Lung (tissue), 12 donors: Measurements from ENCODE around the gene POPDC2. TPM values are rescaled to one million over a fixed set of nuclear protein-coding genes. Genes with fewer than 3 reads are reported as not detected.

Source experiments
- ATAC-seq: fragments of 200-7000 bp; cut with Tn5 transposase; one replicate; pipeline ENCODE4 v1.9.1; 2020; ENCODE audit warnings: moderate number of reproducible peaks; ENCODE audit not compliant: insufficient read depth, low FRiP score
- DNase-seq, 3 donors: peaks; one replicate each; pipeline ENCODE4 v3.0.0-alpha.2; 2013 to 2017
- H3K27ac ChIP-seq, 2 donors: one replicate each; pipeline ENCODE4 v1.5.1; 2013; ENCODE audit warnings: mild to moderate bottlenecking in 2 of 2, moderate library complexity in 2 of 2, control low read depth in 1 of 2, inconsistent platforms in 1 of 2, low read depth in 1 of 2, low read length in 1 of 2
- H3K27me3 ChIP-seq, 3 donors: one replicate each; pipeline ENCODE4 v1.5.1; 2013; ENCODE audit warnings: low read length in 2 of 3; ENCODE audit not compliant: control insufficient read depth in 3 of 3, insufficient read depth in 3 of 3
- H3K36me3 ChIP-seq, 4 donors: one replicate each; pipeline ENCODE4 v1.5.1; 2013; ENCODE audit warnings: low read length in 4 of 4, mild to moderate bottlenecking in 1 of 4, moderate library complexity in 1 of 4; ENCODE audit not compliant: control insufficient read depth in 4 of 4, insufficient read depth in 4 of 4
- H3K4me1 ChIP-seq, 5 donors: one replicate each; pipeline ENCODE4 v1.5.1; 2013; ENCODE audit warnings: low read length in 5 of 5, mild to moderate bottlenecking in 2 of 5, moderate library complexity in 1 of 5; ENCODE audit not compliant: control insufficient read depth in 5 of 5, insufficient read depth in 5 of 5
- H3K4me3 ChIP-seq: one replicate; pipeline ENCODE4 v1.5.1; 2013; ENCODE audit warnings: mild to moderate bottlenecking, control low read depth, moderate library complexity
- H3K9ac ChIP-seq, 2 donors: one replicate each; pipeline ENCODE4 v1.5.1; 2013; ENCODE audit warnings: low read length in 2 of 2, control low read depth in 1 of 2; ENCODE audit not compliant: insufficient read depth in 1 of 2
- H3K9me3 ChIP-seq, 4 donors: one replicate each; pipeline ENCODE4 v1.5.1; 2013; ENCODE audit warnings: low read length in 3 of 4, mild to moderate bottlenecking in 1 of 4, moderate library complexity in 1 of 4; ENCODE audit not compliant: control insufficient read depth in 4 of 4, insufficient read depth in 3 of 4
- WGBS, 2 donors: extraction: QIAGEN DNeasy Blood & Tissue Kit; methylation state at CpG; one replicate each; pipeline ENCODE4 v1.1.7; 2013; 5-methylcytosine and 5-hydroxymethylcytosine counted together
- polyA plus RNA-seq, 2 donors: library from polyadenylated mRNA; stranded (reverse); fragments of 200-250 nt; gene quantifications; one replicate each; pipeline ENCODE4 v1.2.1, GENCODE V29; 2013
- total RNA-seq, 2 donors: library from RNA; depleted of rRNA in 1 of 2; stranded (reverse); fragments of >200 nt in 1 of 2; gene quantifications; one replicate each; pipeline ENCODE4 v1.2.1, GENCODE V29; 2014 to 2021
- TF ChIP-seq, protein P1 (sequence below): IDR thresholded peaks from 2 replicates; pipeline ENCODE4 v1.5.1; 2012; ENCODE audit warnings: mild to moderate bottlenecking; ENCODE audit errors: control extremely low read depth, extremely low read depth
- donor health status: control.
- donor health status: control.
- donor health status: Bipolar disorder and iron deficiency.
- donor health status: healthy.
- donor health status: DM: yes; HTN: yes; CAD: no.

POPDC2 gene
- total and polyA plus RNA-seq, 4 donors: 1.6 to 3.0 (median 2.0) TPM

DNA sequence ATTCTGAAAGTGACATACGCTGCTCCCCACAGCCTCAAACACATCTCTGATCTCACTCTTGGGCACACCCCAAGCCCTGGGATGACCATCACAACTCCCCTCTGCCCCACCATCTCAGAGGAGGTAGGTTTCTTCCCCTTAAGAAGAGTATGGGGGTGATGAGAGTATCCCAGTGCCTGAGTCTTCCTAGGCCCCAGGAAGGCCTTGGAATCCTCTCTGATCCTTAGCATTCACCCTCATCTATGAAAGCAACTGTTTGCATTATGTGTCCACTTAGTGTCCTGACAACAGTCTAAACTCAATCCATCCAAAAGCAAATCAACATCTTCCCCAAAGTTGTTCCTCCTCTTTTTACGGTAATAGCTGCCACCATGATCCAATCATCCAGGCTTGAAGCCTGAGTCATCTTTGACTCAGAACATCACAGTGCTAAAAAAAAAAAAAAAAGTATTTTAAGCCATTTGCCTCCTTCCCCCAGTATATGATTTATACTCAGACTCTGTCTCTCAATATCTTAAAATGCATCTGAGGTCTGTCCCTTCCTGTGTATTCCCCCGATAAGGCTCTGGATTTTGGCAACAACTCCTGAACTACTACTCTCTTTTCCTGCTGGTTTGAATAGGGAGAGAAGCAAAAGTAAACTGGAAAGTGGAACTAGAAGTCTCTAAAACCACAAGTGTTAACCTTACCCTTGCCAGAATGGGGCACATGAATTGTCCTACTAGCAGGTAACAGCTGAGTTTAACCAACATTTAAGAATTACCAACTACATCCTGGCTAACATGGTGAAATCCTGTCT is 22.5 kb downstream of the POPDC2 start:
- Histone ChIP-seq H3K9ac (no peak overlapping the region), H3K27ac (peak overlapping the region; percentile 93 to 95), H3K9me3 (peaks cover 0 to 4% (median 0%) of the 10 kb centered on the region in 4 donors), H3K4me3 (no peak overlapping the region), H3K27me3 (no peaks in the 10 kb centered on the region), H3K4me1 (peaks cover 0 to 11% (median 2%) of the 10 kb centered on the region in 5 donors), H3K36me3 (peaks cover 0 to 15% (median 7%) of the 10 kb centered on the region in 4 donors)
- TF ChIP-seq, protein P1, sequence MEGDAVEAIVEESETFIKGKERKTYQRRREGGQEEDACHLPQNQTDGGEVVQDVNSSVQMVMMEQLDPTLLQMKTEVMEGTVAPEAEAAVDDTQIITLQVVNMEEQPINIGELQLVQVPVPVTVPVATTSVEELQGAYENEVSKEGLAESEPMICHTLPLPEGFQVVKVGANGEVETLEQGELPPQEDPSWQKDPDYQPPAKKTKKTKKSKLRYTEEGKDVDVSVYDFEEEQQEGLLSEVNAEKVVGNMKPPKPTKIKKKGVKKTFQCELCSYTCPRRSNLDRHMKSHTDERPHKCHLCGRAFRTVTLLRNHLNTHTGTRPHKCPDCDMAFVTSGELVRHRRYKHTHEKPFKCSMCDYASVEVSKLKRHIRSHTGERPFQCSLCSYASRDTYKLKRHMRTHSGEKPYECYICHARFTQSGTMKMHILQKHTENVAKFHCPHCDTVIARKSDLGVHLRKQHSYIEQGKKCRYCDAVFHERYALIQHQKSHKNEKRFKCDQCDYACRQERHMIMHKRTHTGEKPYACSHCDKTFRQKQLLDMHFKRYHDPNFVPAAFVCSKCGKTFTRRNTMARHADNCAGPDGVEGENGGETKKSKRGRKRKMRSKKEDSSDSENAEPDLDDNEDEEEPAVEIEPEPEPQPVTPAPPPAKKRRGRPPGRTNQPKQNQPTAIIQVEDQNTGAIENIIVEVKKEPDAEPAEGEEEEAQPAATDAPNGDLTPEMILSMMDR: no peak
- ATAC-seq (peak; percentile 66), DNase-seq (no peak)
- 41 to 49% methylated on average over 3 of the region's 3 CpGs for WGBS, 2 donors

DNA sequence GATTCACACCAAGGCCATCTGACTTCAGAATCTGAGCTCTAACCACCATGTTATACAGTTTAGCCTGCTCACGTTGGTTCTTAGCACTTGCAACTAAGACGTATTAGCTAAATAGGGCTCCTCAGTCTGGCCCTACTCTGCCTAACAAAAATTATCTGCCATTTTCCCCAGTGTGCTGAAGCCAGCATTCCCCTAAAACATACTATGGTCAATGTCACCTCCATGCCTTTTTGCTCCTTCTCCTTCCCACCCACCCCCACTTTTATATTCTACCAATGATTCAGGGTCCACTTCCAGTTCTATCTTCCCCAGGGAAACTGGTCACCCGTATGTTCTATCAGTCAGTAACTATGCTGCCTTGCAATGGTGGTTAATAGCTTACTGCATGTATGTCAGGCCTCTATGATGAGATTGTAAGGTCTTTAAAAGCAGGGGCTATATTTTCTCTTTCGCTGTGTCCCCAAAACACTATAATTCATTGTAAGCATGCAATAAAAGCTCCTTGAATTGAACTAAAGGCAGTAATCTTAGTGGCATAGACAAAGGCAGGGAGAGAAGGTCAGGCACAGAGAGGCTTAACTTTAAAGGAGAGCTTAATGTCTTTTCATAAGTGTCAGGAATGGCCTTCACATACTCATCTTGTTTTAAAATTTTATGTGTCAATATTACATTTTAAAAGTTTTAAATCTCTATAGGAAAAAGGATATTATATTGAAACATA is 23.3 kb downstream of the POPDC2 start:
- TF ChIP-seq, protein P1: no peak
- WGBS, 2 donors: 85 to 86% methylated on average over 4 of the region's 4 CpGs
- no peaks in the 10 kb centered on the region for H3K27me3 ChIP-seq
- no peak overlapping the region for H3K4me3 ChIP-seq
- peaks cover 0 to 9% (median 4%) of the 10 kb centered on the region in 4 donors for H3K36me3 ChIP-seq
- peaks cover 0 to 2% (median 0%) of the 10 kb centered on the region in 4 donors for H3K9me3 ChIP-seq
- ATAC-seq (no peak), DNase-seq (no peak)
- H3K27ac ChIP-seq: peak overlapping the region; percentile 15 to 83
- H3K9ac ChIP-seq: no peak overlapping the region
- peaks cover 0 to 10% (median 0%) of the 10 kb centered on the region in 5 donors for H3K4me1 ChIP-seq

DNA sequence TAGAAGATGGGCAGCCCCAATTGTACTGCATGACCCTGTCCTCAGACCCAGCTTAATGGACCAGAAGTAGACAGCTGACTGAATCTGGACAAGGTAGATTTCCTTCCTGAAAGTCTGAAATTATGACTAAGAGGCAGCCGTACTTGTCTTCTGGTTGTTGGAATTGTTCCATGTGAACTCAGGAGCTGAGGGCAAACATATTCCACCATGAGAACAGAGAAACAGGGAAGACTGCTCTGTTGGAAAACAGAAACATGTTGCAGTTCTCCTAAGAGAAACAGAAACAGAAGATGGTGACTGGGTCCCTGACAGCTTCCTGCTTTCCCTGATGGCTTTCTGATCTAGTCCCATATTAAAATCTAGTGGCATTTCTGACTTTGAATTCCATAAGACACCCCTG is 24.1 kb downstream of the POPDC2 start:
- Histone ChIP-seq H3K36me3 (peaks cover 0 to 4% (median under 1%) of the 10 kb centered on the region in 4 donors), H3K9me3 (no peaks in the 10 kb centered on the region), H3K27ac (peak overlapping the region; percentile 37 to 73), H3K4me1 (peaks cover 0 to 10% (median 0%) of the 10 kb centered on the region in 5 donors), H3K4me3 (no peak overlapping the region), H3K27me3 (no peaks in the 10 kb centered on the region), H3K9ac (no peak overlapping the region)
- 21 to 25% methylated on average over 1 of the region's 1 CpG for WGBS, 2 donors
- TF ChIP-seq, protein P1: no peak
- ATAC-seq: no peak
- no peak for DNase-seq
